HepG2 (cell line): ENCODE data around the gene PNMA6F. TPM values are rescaled to one million over a fixed set of nuclear protein-coding genes. Genes with fewer than 3 reads are reported as not detected.
A peak's percentile ranks its signal among the peaks of the same experiment; 100 is the strongest.

Source experiments
- ATF7-NPFF ChIP-seq: sonication (generic); formaldehyde crosslinking; IDR thresholded peaks from 2 replicates; pipeline ENCODE4 v1.8.1; 2023; ENCODE audit warnings: mild to moderate bottlenecking, low read depth, missing genetic modification reagents, moderate library complexity
- BORCS8-MEF2B ChIP-seq: sonication (generic); formaldehyde crosslinking; IDR thresholded peaks from 2 replicates; pipeline ENCODE4 v1.8.0; 2022; ENCODE audit warnings: mild to moderate bottlenecking, missing genetic modification reagents
- BRCA1 ChIP-seq: sonication (generic); formaldehyde crosslinking; IDR thresholded peaks from 2 replicates; pipeline ENCODE4 v1.4.0; 2020; ENCODE audit warnings: missing genetic modification reagents
- ETV5 ChIP-seq: IDR thresholded peaks from 2 replicates; pipeline ENCODE4 v1.6.1; 2018; ENCODE audit warnings: missing biosample characterization, missing genetic modification reagents, inconsistent platforms, borderline replicate concordance
- EZH2 ChIP-seq: conservative IDR thresholded peaks from 2 replicates; pipeline ENCODE4 v1.6.1; 2012; ENCODE audit warnings: mild to moderate bottlenecking, low read depth, low read length, moderate library complexity
- FOXK2 ChIP-seq: fragments of 450-650 bp; IDR thresholded peaks from 2 replicates; pipeline ENCODE4 v1.6.1; 2016
- GFI1 ChIP-seq: sonication (generic); formaldehyde crosslinking; IDR thresholded peaks from 2 replicates; pipeline ENCODE4 v1.5.0; 2020; ENCODE audit warnings: missing genetic modification reagents, mild to moderate bottlenecking, borderline replicate concordance
- HNRNPK ChIP-seq: fragments of 200-400 bp; formaldehyde crosslinking; IDR thresholded peaks from 2 replicates; pipeline ENCODE4 v1.6.1; 2018; ENCODE audit warnings: low read length, low read depth, moderate library complexity, mild to moderate bottlenecking; ENCODE audit not compliant: poor library complexity, severe bottlenecking
- MEF2D ChIP-seq: sonication (generic); formaldehyde crosslinking; IDR thresholded peaks from 2 replicates; pipeline ENCODE4 v1.5.1; 2020; ENCODE audit warnings: mild to moderate bottlenecking, missing genetic modification reagents
- MYC ChIP-seq: sonication (generic); formaldehyde crosslinking; IDR thresholded peaks from 2 replicates; pipeline ENCODE4 v1.9.0; 2021; ENCODE audit warnings: missing genetic modification reagents, borderline replicate concordance
- NFATC3 ChIP-seq: sonication (generic); formaldehyde crosslinking; IDR thresholded peaks from 2 replicates; pipeline ENCODE4 v1.5.1; 2020; ENCODE audit warnings: mild to moderate bottlenecking, missing genetic modification reagents
- NFYB ChIP-seq: sonication (generic); formaldehyde crosslinking; IDR thresholded peaks from 2 replicates; pipeline ENCODE4 v1.4.0; 2020; ENCODE audit warnings: missing genetic modification reagents
- NR2F2 ChIP-seq: IDR thresholded peaks from 2 replicates; pipeline ENCODE4 v1.6.1; 2012; ENCODE audit warnings: low read depth, inconsistent platforms, borderline replicate concordance
- PHF20 ChIP-seq: sonication (generic); formaldehyde crosslinking; IDR thresholded peaks from 2 replicates; pipeline ENCODE4 v1.5.0; 2020; ENCODE audit warnings: mild to moderate bottlenecking, missing genetic modification reagents
- POLR2A ChIP-seq, 2 experiments: IDR thresholded peaks; 2 replicates each; pipeline ENCODE4 v1.6.1; 2011; ENCODE audit warnings: low read depth in 2 of 2, low read length in 2 of 2, mild to moderate bottlenecking in 1 of 2, moderate library complexity in 1 of 2; ENCODE audit not compliant: insufficient read depth in 1 of 2
- RFX3 ChIP-seq: IDR thresholded peaks from 2 replicates; pipeline ENCODE4 v1.6.1; 2016; ENCODE audit warnings: missing biosample characterization, missing genetic modification reagents
- SALL1 ChIP-seq: sonication (generic); formaldehyde crosslinking; IDR thresholded peaks from 2 replicates; pipeline ENCODE4 v1.8.0; 2022; ENCODE audit warnings: mild to moderate bottlenecking, missing genetic modification reagents
- SMAD3 ChIP-seq: sonication (generic); formaldehyde crosslinking; IDR thresholded peaks from 2 replicates; pipeline ENCODE4 v1.4.0; 2020; ENCODE audit warnings: missing genetic modification reagents
- TAF1 ChIP-seq: sonication (generic); formaldehyde crosslinking; IDR thresholded peaks from 2 replicates; pipeline ENCODE4 v1.4.0; 2020; ENCODE audit warnings: missing genetic modification reagents
- TAF15 ChIP-seq: fragments of 200-400 bp; formaldehyde crosslinking; IDR thresholded peaks from one replicate; pipeline ENCODE4 v1.6.1; 2018; ENCODE audit warnings: mild to moderate bottlenecking, low read depth, low read length; ENCODE audit not compliant: poor library complexity, severe bottlenecking
- TP53 ChIP-seq: sonication (generic); formaldehyde crosslinking; conservative IDR thresholded peaks from 2 replicates; pipeline ENCODE4 v1.4.0; 2020; ENCODE audit warnings: missing genetic modification reagents
- ZFP62 ChIP-seq: sonication (generic); formaldehyde crosslinking; IDR thresholded peaks from 2 replicates; pipeline ENCODE4 v1.4.0; 2020; ENCODE audit warnings: missing genetic modification reagents
- ZFY ChIP-seq: sonication (generic); formaldehyde crosslinking; IDR thresholded peaks from 2 replicates; pipeline ENCODE4 v1.4.0; 2020; ENCODE audit warnings: missing genetic modification reagents
- ZKSCAN8 ChIP-seq: IDR thresholded peaks from 2 replicates; pipeline ENCODE4 v1.6.1; 2016; ENCODE audit warnings: borderline replicate concordance, missing genetic modification reagents, missing compliant biosample characterization
- ZNF264 ChIP-seq: sonication (generic); formaldehyde crosslinking; IDR thresholded peaks from 2 replicates; pipeline ENCODE4 v1.4.0; 2020; ENCODE audit warnings: missing genetic modification reagents
- ZNF317 ChIP-seq: sonication (generic); formaldehyde crosslinking; IDR thresholded peaks from 2 replicates; pipeline ENCODE4 v1.5.0; 2020; ENCODE audit warnings: mild to moderate bottlenecking, missing genetic modification reagents
- ZNF354B ChIP-seq: sonication (generic); formaldehyde crosslinking; IDR thresholded peaks from 2 replicates; pipeline ENCODE4 v1.8.0; 2022; ENCODE audit warnings: mild to moderate bottlenecking, missing genetic modification reagents
- ZNF367 ChIP-seq: sonication (generic); formaldehyde crosslinking; IDR thresholded peaks from 2 replicates; pipeline ENCODE4 v1.4.0; 2020; ENCODE audit warnings: missing genetic modification reagents, borderline replicate concordance
- ZNF572 ChIP-seq: sonication (generic); formaldehyde crosslinking; IDR thresholded peaks from 2 replicates; pipeline ENCODE4 v1.5.1; 2020; ENCODE audit warnings: mild to moderate bottlenecking, missing genetic modification reagents
- ZNF672 ChIP-seq: sonication (generic); formaldehyde crosslinking; IDR thresholded peaks from 2 replicates; pipeline ENCODE4 v1.8.1; 2022; ENCODE audit warnings: missing genetic modification reagents
- ZNF782 ChIP-seq: sonication (generic); formaldehyde crosslinking; IDR thresholded peaks from 2 replicates; pipeline ENCODE4 v1.4.0; 2020; ENCODE audit warnings: missing genetic modification reagents, mild to moderate bottlenecking, borderline replicate concordance
- ZSCAN12 ChIP-seq: sonication (generic); formaldehyde crosslinking; IDR thresholded peaks from 2 replicates; pipeline ENCODE4 v1.9.0; 2021; ENCODE audit warnings: mild to moderate bottlenecking, missing genetic modification reagents
- polyA plus RNA-seq, 8 experiments: library from polyadenylated mRNA; depleted of rRNA in 3 of 8; stranded (reverse) in 7 of 8; unstranded in 1 of 8; fragments of >200 nt; fragmentation: Illumina TruSeq in 4 of 8; extraction: Trizol in 4 of 8; gene quantifications; 2 replicates each; pipeline versions ENCODE4 v1.2.1 to v1.2.3, GENCODE V29; 2011 to 2016; ENCODE audit warnings: low read depth in 4 of 8, missing spikeins in 1 of 8, mixed read lengths in 1 of 8; ENCODE audit not compliant: insufficient read depth in 1 of 8
- total RNA-seq, 5 experiments: library from RNA; depleted of rRNA; stranded (reverse); fragments of >200 nt; fragmentation: Illumina TruSeq; extraction: Trizol; gene quantifications; 2 replicates each; pipeline ENCODE4 v1.2.3, GENCODE V29; 2016; ENCODE audit warnings: low read depth in 1 of 5
- TF ChIP-seq, protein P1 (sequence below): sonication (generic); formaldehyde crosslinking; conservative IDR thresholded peaks from 2 replicates; pipeline ENCODE4 v1.4.0; 2020; ENCODE audit warnings: missing genetic modification reagents

Gene PNMA6F
- total and polyA plus RNA-seq, 2 of the 13 experiments (the other 11 are each of a cell fraction or from before 2014, with no cell fraction given): not detected

DNA sequence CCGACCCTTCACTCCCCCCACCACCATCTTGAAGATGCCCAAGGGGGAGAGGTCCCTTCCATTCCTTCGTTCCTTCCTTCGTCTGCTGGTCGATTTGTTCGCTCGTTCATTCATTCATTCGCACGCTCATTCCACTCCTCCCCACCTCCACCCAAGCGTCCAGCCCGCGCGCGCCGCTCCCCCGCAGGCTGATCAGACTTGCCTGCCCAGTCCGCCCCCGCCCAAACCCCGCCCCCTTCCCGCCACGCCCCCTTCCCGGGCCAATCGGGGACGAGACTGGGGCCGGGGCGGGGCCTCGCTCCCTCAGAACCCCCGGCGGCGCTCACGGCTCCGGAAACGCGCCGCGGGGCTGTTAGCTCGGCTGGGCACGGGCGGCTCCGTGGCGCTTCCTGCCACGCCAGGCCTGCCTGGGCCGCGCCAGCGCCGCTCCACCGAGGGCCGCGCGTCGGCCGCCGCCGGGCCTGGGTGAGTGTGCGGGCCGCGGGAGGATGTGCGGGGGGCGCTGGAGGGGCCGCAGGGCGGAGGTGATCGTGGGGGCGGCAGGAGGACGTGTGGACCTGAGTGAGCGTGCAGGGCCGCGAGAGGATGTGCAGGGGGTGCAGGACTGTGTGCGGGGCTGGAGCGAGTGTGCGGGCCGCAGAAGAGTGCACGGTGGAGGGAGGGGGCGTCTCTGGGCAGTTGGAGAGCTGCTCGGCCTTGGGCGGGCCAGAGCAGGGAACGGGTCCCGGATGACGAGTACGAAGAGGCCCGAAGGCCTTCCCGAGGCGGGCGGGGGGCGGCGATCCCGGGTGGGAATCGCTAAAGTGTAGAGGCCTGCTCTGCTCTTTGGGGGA is 12.5 kb upstream of the PNMA6F start, which contains the start of gene ZNF275 (continued):
- TF ChIP-seq ZNF264 (CRISPR knock-in tag) (no peak), ZSCAN12 (CRISPR knock-in tag) (no peak), RFX3 (CRISPR knock-in tag) (no peak), ZNF354B (no peak), TAF1 (CRISPR knock-in tag) (no peak), ZNF572 (CRISPR knock-in tag) (no peak), POLR2A (IDR thresholded peaks at IDR 0.05; ENCODE audit: insufficient read depth in 1 of 2, low read depth in 2 of 2, low read length in 2 of 2) (peak in 1 of 2 experiments; percentile 67; a peak in 2 of 4 replicates), ZNF367 (CRISPR knock-in tag) (no peak), BORCS8-MEF2B (CRISPR knock-in tag) (no peak), NFATC3 (CRISPR knock-in tag) (no peak), NFYB (CRISPR knock-in tag) (0 out of 2 replicates have a peak, but pooled peaks have one; percentile 17), ZFP62 (CRISPR knock-in tag) (no peak), HNRNPK (no peak), MEF2D (CRISPR knock-in tag) (no peak), MYC (no peak), EZH2 (no peak), TAF15 (no peak), TP53 (no peak), ZNF317 (CRISPR knock-in tag) (no peak), ATF7-NPFF (CRISPR knock-in tag) (peak; percentile 41; the same call in 1 of the 2 replicates), NR2F2 (no peak), PHF20 (no peak), SMAD3 (CRISPR knock-in tag) (no peak), SALL1 (CRISPR knock-in tag) (0 out of 2 replicates have a peak, but pooled peaks have one; percentile 12), ZNF672 (CRISPR knock-in tag) (no peak), FOXK2 (no peak), ZNF782 (CRISPR knock-in tag) (no peak), ETV5 (no peak), BRCA1 (CRISPR knock-in tag) (no peak), ZFY (CRISPR knock-in tag) (peak; percentile 91), GFI1 (no peak), ZKSCAN8 (CRISPR knock-in tag) (no peak)
- TF ChIP-seq, protein P1, sequence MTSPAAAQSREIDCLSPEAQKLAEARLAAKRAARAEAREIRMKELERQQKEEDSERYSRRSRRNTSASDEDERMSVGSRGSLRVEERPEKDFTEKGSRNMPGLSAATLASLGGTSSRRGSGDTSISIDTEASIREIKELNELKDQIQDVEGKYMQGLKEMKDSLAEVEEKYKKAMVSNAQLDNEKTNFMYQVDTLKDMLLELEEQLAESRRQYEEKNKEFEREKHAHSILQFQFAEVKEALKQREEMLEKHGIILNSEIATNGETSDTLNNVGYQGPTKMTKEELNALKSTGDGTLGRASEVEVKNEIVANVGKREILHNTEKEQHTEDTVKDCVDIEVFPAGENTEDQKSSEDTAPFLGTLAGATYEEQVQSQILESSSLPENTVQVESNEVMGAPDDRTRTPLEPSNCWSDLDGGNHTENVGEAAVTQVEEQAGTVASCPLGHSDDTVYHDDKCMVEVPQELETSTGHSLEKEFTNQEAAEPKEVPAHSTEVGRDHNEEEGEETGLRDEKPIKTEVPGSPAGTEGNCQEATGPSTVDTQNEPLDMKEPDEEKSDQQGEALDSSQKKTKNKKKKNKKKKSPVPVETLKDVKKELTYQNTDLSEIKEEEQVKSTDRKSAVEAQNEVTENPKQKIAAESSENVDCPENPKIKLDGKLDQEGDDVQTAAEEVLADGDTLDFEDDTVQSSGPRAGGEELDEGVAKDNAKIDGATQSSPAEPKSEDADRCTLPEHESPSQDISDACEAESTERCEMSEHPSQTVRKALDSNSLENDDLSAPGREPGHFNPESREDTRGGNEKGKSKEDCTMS: no peak
